ENCODE results near the gene ACAD11.

The ACAD11 gene

DNA sequence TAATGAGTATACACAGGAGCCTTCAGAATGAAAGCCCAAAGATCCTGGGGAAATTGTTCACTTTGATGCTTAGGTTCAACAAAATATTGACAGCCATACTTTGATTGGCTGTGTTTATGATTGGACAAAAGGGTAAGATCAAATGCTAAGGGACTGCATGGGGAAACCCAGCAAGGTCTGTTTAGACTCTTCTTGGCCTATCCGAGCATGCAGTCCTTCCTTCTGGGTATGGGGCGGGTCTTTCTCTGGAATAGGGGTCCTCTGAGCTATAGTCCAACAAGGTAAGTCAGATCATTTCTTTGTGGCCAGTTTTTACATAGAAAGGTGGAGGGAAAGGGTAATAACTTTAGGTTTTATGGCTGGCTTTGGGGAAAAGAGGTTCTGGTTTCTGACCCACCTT is 115.5 kb downstream of the ACAD11 start:
- TF ChIP-seq POLR2A (IDR thresholded peaks at IDR 0.05; ENCODE audit: low read depth, low read length): no peak
- no peak for DNase-seq (ENCODE audit: insufficient read length, low spot score)
- no peak for FAIRE-seq

- peak; percentile 92 for FAIRE-seq
- peak; percentile 18 for DNase-seq (ENCODE audit: insufficient read length, low spot score)
- no peak for TF ChIP-seq POLR2A (IDR thresholded peaks at IDR 0.05; ENCODE audit: low read depth, low read length)
Observed at GRCh38 chr3:132543011-132543739, 116.4 kb downstream of the ACAD11 start.

- DNase-seq (ENCODE audit: insufficient read length, low spot score) (no peak), FAIRE-seq (no peak)
- TF ChIP-seq POLR2A (IDR thresholded peaks at IDR 0.05; ENCODE audit: low read depth, low read length): no peak
Observed at GRCh38 chr3:132542577-132542976, 117.0 kb downstream of the ACAD11 start.

DNA sequence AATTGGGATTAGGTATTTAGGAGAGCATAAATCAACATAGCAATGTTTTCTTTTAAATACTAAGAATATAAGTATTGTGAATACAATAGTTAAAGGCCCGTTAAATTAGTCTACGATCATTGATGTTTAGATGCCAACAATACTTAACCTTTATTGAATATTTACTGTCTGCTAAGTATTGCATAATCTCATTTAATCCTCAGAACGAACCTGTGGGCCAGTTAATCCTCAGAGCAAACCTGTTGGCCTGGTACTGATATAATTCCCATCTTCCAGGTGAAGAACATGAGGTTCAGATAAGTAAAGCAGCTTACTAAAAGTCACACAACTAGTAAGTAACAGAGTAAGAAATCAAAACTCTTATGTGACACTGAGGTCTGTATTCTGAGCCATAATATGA is 119.9 kb downstream of the ACAD11 start:
- DNase-seq (ENCODE audit: insufficient read length, low spot score) (no peak), FAIRE-seq (no peak)
- TF ChIP-seq POLR2A (IDR thresholded peaks at IDR 0.05; ENCODE audit: low read depth, low read length): no peak

GRCh38 chr3:132538072-132538471 is 121.5 kb downstream of the ACAD11 start:
- no peak for TF ChIP-seq POLR2A (IDR thresholded peaks at IDR 0.05; ENCODE audit: low read depth, low read length)
- DNase-seq (ENCODE audit: insufficient read length, low spot score): no peak
- FAIRE-seq: no peak

- FAIRE-seq (no peak), DNase-seq (ENCODE audit: insufficient read length, low spot score) (no peak)
- no peak for TF ChIP-seq POLR2A (IDR thresholded peaks at IDR 0.05; ENCODE audit: low read depth, low read length)
Observed at GRCh38 chr3:132537297-132537696, 122.3 kb downstream of the ACAD11 start.

GRCh38 chr3:132536442-132537153 is 123.0 kb downstream of the ACAD11 start:
- no peak for TF ChIP-seq POLR2A (IDR thresholded peaks at IDR 0.05; ENCODE audit: low read depth, low read length)
- peak; percentile 30 for FAIRE-seq
- DNase-seq (ENCODE audit: insufficient read length, low spot score): no peak

- peak; percentile 95 for FAIRE-seq
Observed at GRCh38 chr3:132535575-132536441, 123.8 kb downstream of the ACAD11 start.

DNA sequence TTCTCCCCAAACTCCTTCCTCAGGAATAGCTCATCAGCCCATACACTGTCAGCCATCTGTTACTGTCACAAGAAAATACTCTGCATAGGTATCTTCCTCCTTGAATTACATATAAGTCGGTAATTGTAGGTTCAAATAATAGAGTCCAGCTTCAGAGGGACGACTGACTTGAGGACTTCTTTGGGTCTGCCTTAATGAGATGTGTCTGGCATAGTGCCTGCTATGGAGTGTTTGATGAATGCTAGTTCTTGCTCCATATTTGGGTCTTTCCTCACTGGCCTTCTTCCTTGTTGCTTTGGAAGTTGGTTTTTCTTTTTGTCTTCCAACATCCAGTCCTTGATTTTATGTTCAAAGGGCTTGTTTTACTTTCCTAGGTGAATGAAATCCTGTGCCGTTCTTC is 129.0 kb downstream of the ACAD11 start:
- FAIRE-seq (no peak), DNase-seq (ENCODE audit: insufficient read length, low spot score) (no peak)
- no peak for TF ChIP-seq POLR2A (IDR thresholded peaks at IDR 0.05; ENCODE audit: low read depth, low read length)

More at GRCh38 chr3:132535575-132536441, 123.8 kb downstream of the ACAD11 start:
- TF ChIP-seq POLR2A (IDR thresholded peaks at IDR 0.05; ENCODE audit: low read depth, low read length): no peak
- DNase-seq (ENCODE audit: insufficient read length, low spot score): peak; percentile 17

GRCh38 chr3:132522353-132522752 is 137.3 kb downstream of the ACAD11 start:
- FAIRE-seq: no peak
- no peak for TF ChIP-seq POLR2A (IDR thresholded peaks at IDR 0.05; ENCODE audit: low read depth, low read length)
- no peak for DNase-seq (ENCODE audit: insufficient read length, low spot score)

DNA sequence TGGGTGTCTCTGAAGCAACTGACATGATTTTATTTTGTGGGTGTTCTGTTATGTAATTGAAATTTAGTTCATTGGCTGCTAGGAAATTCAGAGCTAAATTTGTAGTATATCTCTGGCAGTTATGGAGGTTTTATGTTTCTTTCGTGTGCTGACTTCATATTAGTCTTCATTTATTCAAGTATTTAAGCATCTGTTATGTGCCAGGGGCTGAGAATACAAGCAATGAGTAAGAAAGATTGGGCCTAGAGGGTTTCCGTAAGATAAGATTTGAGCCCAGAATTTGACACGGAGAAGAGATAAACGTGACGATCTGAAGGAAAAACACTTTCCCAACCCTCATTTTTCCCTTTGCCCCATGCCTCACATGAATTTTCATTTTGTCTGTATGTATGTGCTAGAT is 137.7 kb downstream of the ACAD11 start:
- TF ChIP-seq POLR2A (IDR thresholded peaks at IDR 0.05; ENCODE audit: low read depth, low read length): no peak
- no peak for DNase-seq (ENCODE audit: insufficient read length, low spot score)
- FAIRE-seq: no peak

DNA sequence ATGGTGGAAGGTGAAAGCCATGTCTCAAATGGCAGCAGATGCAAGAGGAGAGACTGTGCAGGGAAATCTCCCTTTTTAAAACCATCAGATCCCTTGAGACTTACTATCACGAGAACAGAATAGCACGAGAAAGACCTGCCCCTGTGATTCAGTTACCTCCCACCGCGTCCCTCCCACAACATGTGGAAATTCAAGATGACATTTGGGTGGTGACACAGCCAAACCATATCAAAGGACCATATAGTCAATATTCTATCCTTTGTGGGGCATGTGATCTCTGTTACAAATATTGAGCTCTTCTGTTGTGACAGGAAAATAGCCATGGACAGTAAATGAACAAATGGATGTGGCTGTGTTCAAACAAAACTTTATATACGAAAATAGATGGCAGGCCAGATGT is 139.7 kb downstream of the ACAD11 start:
- DNase-seq (ENCODE audit: insufficient read length, low spot score) (no peak), FAIRE-seq (peak; percentile 20)
- TF ChIP-seq POLR2A (IDR thresholded peaks at IDR 0.05; ENCODE audit: low read depth, low read length): no peak

GRCh38 chr3:132517311-132517710 is 142.3 kb downstream of the ACAD11 start:
- no peak for FAIRE-seq
- no peak for DNase-seq (ENCODE audit: insufficient read length, low spot score)
- TF ChIP-seq POLR2A (IDR thresholded peaks at IDR 0.05; ENCODE audit: low read depth, low read length): no peak

DNA sequence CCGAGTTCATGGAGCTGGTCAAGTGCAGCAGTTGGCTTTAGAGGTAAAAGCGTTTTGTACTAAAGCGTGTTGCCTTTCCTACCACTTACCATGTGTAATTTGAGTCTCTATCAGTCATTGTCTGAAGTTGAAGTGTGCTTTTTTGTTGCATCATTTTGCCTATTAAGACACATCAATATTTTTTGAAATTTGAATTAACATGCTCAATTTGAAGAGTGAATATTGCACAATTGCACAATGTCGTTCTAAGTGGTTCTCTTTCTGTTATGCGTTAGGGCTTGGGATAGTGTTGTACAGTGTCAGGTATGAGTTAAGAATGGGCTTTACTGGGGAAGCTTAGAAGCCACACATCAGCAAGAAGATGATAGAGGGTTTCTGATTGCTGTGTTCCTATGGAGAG is 146.6 kb downstream of the ACAD11 start:
- no peak for DNase-seq (ENCODE audit: insufficient read length, low spot score)
- TF ChIP-seq POLR2A (IDR thresholded peaks at IDR 0.05; ENCODE audit: low read depth, low read length): no peak
- no peak for FAIRE-seq
